Keratinocyte (primary cell): ENCODE results near the gene CYB561.

Experiments used
- EZH2 ChIP-seq: IDR thresholded peaks from one replicate; pipeline ENCODE4 v1.6.1; 2012; ENCODE audit warnings: inconsistent platforms, mild to moderate bottlenecking, low read length, moderate library complexity
- TF ChIP-seq, protein P1 (sequence below), 3 experiments: IDR thresholded peaks in 1 of 3; conservative IDR thresholded peaks in 1 of 3; optimal IDR thresholded peaks in 1 of 3; 2 replicates in 2 of 3; 3 replicates in 1 of 3; pipeline versions ENCODE3 to v1.5.1; 2011; ENCODE audit warnings: low read length in 3 of 3, mild to moderate bottlenecking in 3 of 3, moderate library complexity in 2 of 3, control low read depth in 1 of 3, inconsistent platforms in 1 of 3; ENCODE audit not compliant: insufficient read depth in 2 of 3; ENCODE audit errors: extremely low read depth in 1 of 3

DNA sequence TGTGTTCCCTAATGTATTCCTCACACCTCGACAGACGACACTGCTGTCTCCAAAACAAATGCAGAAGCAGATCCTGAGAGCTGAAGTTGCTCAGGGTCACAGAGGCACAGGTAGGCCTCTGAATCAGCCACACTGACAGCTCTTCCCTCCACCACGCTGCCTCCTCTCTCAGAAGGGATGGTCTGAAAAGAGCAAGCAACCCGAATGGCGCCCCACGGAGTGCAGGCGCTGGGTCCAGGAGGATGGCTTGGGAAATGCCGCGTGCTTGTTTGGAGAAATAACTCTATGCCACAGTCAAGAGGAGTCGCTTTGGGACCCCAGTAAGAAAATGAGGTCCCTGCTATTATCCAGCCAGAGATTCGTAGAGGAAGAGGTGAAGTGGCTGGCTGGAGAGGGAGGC is 15.9 kb downstream of the CYB561 start:
- TF ChIP-seq, protein P1, sequence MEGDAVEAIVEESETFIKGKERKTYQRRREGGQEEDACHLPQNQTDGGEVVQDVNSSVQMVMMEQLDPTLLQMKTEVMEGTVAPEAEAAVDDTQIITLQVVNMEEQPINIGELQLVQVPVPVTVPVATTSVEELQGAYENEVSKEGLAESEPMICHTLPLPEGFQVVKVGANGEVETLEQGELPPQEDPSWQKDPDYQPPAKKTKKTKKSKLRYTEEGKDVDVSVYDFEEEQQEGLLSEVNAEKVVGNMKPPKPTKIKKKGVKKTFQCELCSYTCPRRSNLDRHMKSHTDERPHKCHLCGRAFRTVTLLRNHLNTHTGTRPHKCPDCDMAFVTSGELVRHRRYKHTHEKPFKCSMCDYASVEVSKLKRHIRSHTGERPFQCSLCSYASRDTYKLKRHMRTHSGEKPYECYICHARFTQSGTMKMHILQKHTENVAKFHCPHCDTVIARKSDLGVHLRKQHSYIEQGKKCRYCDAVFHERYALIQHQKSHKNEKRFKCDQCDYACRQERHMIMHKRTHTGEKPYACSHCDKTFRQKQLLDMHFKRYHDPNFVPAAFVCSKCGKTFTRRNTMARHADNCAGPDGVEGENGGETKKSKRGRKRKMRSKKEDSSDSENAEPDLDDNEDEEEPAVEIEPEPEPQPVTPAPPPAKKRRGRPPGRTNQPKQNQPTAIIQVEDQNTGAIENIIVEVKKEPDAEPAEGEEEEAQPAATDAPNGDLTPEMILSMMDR (optimal IDR thresholded peaks at IDR 0.05 in 1 of 3, IDR thresholded peaks at IDR 0.05 in 1 of 3, conservative IDR thresholded peaks at IDR 0.05 in 1 of 3; ENCODE audit: extremely low read depth in 1 of 3, insufficient read depth in 2 of 3, low read length in 3 of 3): no peak
- no peak for TF ChIP-seq EZH2
